Activated CD4-positive, CD25-positive, alpha-beta regulatory T cell treated with anti-CD3 and anti-CD28 coated beads, Interleukin-2, amount 50 U/mL, for 16 hours (primary cell): Measurements from ENCODE around the gene TRIM59.

ENCODE experiments used
- DNase-seq: peaks from one replicate; pipeline ENCODE4 v3.0.0-alpha.2; 2020; ENCODE audit warnings: low read depth, low spot score

TRIM59 gene

DNA sequence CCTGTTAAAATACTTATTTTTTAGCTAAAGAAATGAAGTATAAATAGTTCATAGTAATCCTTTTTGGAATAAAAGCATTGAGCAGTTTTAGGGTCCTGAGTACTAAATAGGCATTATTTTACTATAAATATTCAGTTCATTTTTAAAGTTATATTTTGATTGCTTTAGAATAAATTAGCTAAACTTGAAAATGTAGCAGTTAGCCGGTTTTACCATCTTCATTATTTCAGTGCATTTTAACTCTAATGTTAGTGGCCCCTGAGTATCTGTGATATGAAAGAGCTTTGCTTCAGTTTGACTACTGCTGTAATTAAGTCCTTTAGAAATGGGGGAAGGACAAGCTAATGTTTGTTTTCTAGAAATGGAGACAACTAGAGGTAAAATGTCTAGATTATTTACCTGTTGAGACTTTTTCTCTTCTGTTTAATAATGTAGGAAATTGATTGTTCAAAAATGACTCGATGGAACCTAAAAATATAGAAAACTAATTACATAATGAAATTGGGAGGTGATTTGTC lies 46.5 kb downstream of the TRIM59 start:
- DNase-seq, result no peak

GRCh38 chr3:160402221-160403027 lies 47.2 kb downstream of the TRIM59 start:
- no peak for DNase-seq

DNA sequence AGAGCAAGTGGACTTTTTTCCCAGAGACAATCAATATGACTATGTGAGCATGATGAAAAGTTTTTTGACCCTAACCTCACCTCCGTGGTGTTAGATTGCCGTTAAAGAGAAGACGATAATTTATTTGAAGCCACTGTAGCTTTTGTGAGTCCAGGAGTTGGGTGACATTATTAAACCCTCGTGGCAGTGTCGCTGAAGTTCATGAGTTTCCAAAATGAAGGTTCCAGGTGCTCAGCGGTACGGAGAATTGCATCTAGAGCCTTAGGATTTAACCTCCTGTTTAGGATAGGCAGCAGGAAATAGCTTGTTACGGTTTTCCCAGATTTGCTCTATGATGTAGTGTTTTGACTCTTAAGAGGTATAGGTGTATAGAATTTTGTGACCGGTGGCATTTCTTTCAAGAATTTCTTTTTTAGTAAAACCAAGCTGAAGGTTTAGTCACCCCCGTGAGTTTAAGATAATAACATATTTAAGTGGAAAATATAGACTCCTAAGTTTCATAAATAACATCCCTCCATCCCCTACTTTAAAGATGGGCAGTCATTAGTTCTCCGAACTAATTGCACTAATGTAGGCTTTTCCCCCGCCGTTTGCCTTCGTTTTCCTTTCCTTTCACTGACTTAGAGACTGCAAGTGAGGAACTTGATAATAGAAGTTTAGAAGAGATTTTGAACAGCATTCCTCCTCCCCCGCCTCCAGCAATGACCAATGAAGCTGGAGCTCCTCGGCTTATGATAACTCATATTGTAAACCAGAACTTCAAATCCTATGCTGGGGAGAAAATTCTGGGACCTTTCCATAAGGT lies 48.1 kb downstream of the TRIM59 start:
- DNase-seq, result no peak

GRCh38 chr3:160400702-160401150 lies 48.9 kb downstream of the TRIM59 start:
- DNase-seq, result no peak

GRCh38 chr3:160400030-160400701 lies 49.4 kb downstream of the TRIM59 start:
- DNase-seq, result no peak

DNA sequence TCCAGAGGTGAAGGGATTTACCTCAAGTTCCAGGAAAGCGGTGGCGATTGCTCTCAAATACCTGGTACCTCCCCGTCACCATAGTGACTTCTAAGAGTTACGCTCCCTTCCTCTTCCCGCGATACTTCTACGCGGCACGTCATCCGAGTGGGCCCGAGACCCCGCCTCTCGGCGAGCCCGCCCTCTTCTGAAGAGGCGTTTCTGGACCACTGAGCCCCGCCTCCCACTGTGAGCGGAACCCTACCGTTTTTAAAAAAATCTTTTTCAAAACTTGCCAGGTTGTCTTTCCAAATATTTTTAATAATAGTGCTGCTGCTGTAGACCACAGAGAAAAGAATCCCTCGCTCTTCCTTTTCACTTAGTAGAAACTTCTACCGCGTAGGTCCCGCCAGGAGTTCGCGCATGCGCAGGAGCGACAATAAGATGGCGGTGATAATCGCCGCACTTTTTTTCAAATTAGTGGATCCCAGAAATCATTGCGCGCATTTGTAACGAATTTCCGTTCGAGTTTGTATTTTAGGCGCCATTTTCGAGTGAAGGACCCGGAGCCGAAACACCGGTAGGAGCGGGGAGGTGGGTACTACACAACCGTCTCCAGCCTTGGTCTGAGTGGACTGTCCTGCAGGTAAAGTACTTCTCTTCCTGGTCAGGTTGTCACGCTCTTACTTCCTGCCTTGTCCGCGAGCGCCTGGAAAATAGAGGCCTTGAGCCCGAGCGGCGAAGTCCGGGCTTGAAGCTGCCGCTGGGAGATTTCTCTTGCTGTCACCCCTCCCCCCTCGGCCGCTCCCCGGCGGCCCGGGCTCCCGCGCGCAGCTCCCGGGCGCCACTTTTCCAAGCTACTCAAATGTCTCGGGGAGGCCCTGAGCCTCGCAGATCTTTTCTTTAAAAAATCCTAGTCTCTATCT lies 50.2 kb downstream of the TRIM59 start, which contains the start of the genes IFT80 and SMC4:
IFT80 (minus strand) TSS at position 101 of the 905 bp plus-strand sequence. CDS start 14,625 bp downstream, outside the sequence.
SMC4 (plus strand) TSS at position 526 of the 905 bp plus-strand sequence. CDS start 1,177 bp downstream, outside the sequence.
- peak; percentile 93 for DNase-seq

DNA sequence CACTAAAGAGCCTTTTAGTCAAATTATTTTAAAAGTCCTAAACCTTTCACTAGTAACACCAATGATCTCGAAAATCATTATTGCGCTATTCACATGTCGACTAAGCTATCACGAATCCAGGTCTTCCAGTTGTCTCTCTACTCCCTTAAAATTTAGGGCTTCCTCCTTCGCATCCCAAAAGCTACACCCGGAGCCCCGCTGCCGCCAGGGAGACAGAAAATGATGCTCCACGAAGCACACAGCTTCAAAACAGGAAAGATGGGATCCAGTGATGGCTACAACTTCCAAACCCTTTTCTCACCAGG lies 50.8 kb downstream of the TRIM59 start:
- DNase-seq, result no peak

DNA sequence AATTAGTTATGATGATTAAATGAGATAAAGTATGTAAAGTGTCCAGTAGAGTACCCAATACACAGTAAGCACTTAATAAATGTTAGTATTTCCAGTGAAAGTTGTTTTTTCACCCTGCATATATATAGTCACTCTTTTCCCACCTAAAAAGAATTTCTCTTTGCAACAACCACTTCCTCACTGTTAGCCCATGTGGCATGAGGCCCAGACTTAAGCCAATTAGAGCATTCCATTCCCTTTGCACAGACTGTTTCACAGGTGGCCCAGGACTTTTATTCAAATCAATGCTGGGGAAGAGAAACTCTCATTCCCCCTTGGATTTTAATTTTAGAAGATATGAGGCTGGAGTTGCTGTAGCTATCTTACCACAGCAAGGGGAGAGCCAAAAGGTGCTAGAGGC lies 54.3 kb downstream of the TRIM59 start:
- no peak for DNase-seq

- DNase-seq, result no peak
Observed at GRCh38 chr3:160394009-160394392, 55.6 kb downstream of the TRIM59 start.

DNA sequence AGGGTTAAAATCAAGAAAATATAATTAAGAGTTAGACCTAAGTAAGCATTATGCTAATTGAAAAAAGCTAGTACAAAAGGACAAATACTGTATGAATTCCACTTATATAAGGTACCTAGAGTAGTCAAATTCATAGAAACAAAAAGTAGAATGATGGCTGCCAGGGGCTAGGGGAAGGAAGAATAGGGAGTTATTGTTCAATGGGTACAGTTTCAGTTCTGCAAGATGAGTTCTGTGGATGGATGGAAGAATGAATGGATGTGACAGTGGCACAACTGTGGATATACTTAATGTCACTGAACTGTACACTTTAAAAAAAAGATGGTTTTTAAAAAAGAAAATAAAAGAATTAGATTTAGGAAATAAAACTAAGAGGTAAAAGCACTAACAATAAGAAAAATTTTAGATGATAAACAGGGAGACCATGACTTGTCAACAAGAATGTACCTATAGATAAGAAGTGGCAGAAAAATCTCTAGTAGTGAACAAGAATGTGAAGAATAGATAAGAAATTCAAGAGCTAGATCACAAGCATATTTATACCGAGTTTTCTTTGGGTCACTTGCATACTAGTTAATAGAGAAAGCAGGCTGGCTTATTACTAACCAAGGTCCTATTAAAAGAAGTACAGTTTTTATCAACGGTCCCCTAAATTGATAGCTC lies 56.1 kb downstream of the TRIM59 start:
- DNase-seq, result no peak

DNA sequence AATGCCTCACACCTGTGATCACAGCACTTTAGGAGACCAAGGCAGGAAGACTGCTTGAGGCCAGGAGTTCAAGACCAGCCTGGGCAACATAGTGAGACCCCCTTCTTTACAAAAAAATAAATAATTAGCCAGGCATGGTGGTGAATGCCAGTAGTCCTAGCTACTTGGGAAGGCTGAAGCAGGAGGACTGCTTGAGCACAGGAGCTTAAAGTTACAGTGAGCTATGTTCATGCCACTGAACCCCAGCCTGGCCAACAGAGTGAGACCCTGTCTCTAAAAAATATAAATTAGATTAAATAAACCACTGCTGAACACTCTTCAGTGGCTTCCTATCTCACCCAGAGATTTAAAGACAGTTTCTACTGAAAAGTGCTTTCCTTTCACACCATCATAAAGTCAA lies 56.8 kb downstream of the TRIM59 start:
- DNase-seq, result no peak

DNA sequence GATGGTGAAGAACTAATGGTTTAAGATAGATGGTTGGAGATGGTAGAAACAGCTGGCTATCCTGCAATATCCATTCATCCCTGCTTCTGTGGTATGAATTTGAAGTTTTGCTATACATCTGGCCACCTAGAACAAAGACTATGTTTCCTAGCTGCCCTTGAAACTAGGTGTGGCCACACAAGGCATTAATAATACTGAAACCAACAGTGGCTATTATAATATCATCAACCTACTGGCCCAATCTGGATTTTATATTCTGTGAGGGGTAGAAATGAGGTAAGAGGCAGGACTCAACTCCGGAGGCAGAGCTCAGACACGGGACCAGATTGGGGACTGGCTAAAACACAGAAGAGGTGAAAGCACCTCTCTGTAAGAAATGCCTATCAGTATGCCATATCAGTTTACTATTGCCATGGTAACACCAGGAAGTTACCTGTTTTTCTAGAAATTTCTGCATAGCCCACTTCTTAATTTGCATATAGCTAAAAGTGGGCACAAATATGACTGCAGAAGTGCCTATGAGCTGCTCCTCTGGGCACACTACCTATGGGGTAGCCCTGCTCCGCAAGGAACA lies 58.9 kb downstream of the TRIM59 start:
- no peak for DNase-seq
